GM12878 (cell line): ENCODE data around the gene MARCHF9. TPM values are rescaled to one million over a fixed set of nuclear protein-coding genes. Genes with fewer than 3 reads are reported as not detected.

Experiments
- ATAC-seq: fragments of 200-7000 bp; cut with Tn5 transposase; 3 replicates; pipeline ENCODE4 v1.9.1; 2020; ENCODE audit warnings: mild to moderate bottlenecking, moderate library complexity
- BruUV-seq: library from RNA; stranded (reverse); fragments of 400-500 nt; replicated peaks from 2 replicates; lab custom pipeline; 2021; lab: Mats Ljungman, UMichigan
- CTCF ChIA-PET: fragments of 300-600 bp; sonication (Branson Sonifier 250); formaldehyde crosslinking; extraction: SDS; loops from one replicate; lab custom pipeline; 2021; ENCODE audit warnings: inconsistent platforms; lab: Yijun Ruan, JAX
- POLR2A ChIA-PET: fragments of 350-600 bp; formaldehyde crosslinking; extraction: SDS; loops from one replicate; lab custom pipeline; 2021; ENCODE audit warnings: inconsistent platforms; lab: Charles Lee
- RAD21 ChIA-PET: fragments of 300-600 bp; sonication (Branson Sonifier 250); formaldehyde crosslinking; loops from one replicate; lab custom pipeline; 2023; ENCODE audit warnings: antibody characterized with exemption; ENCODE audit not compliant: unreplicated experiment; lab: Charles Lee
- SMC1A ChIA-PET: fragments of 300-600 bp; sonication (Branson Sonifier 250); formaldehyde crosslinking; loops from one replicate; lab custom pipeline; 2023; ENCODE audit not compliant: unreplicated experiment, uncharacterized antibody; lab: Charles Lee
- DNase-seq: peaks from one replicate; pipeline ENCODE4 v3.0.0-alpha.2; 2011; ENCODE audit warnings: low read depth, low spot score
- FAIRE-seq: peaks from 3 replicates; lab custom pipeline; 2011; peaks lifted over from hg19 to GRCh38; lab: Jason Lieb, UNC
- H2AFZ ChIP-seq: 2 replicates; pipeline ENCODE4 v1.6.0; 2011; ENCODE audit warnings: low read depth, low read length, control low read depth; ENCODE audit not compliant: control insufficient read depth
- H3K27ac ChIP-seq: 2 replicates; pipeline ENCODE4 v1.5.1; 2011; ENCODE audit warnings: control low read depth; ENCODE audit not compliant: control insufficient read depth, insufficient read depth
- H3K27me3 ChIP-seq, 2 experiments: replicated peaks in 1 of 2; 2 replicates each; pipeline versions ENCODE4 v1.6.0 to v1.6.1; 2011; ENCODE audit warnings: low read length in 1 of 2; ENCODE audit not compliant: control insufficient read depth in 2 of 2, insufficient read depth in 2 of 2
- H3K36me3 ChIP-seq, 2 experiments: 2 replicates each; pipeline ENCODE4 v1.5.1; 2011; ENCODE audit warnings: low read length in 1 of 2; ENCODE audit not compliant: control insufficient read depth in 2 of 2, insufficient read depth in 2 of 2
- H3K4me1 ChIP-seq: 2 replicates; pipeline ENCODE4 v1.6.1; 2011; ENCODE audit warnings: mild to moderate bottlenecking, low read length, moderate library complexity, mixed read lengths; ENCODE audit not compliant: control insufficient read depth, insufficient read depth
- H3K4me2 ChIP-seq: 2 replicates; pipeline ENCODE4 v1.6.0; 2011; ENCODE audit warnings: control low read depth; ENCODE audit not compliant: control insufficient read depth, insufficient read depth
- H3K4me3 ChIP-seq: fragments of 200-600 bp; sonication (generic); 2 replicates; pipeline ENCODE4 v1.5.1; 2016
- H3K79me2 ChIP-seq: 2 replicates; pipeline ENCODE4 v1.6.0; 2011; ENCODE audit warnings: low read length; ENCODE audit not compliant: control insufficient read depth, insufficient read depth
- H3K9ac ChIP-seq: 2 replicates; pipeline ENCODE4 v1.8.0; 2011; ENCODE audit warnings: low read length, control low read depth, mixed read lengths; ENCODE audit not compliant: control insufficient read depth, insufficient read depth
- H3K9me3 ChIP-seq: replicated peaks from 3 replicates; pipeline ENCODE4 v1.5.1; 2011; ENCODE audit warnings: mild to moderate bottlenecking, low read length; ENCODE audit not compliant: control insufficient read depth, insufficient read depth
- H4K20me1 ChIP-seq: 2 replicates; pipeline ENCODE4 v1.6.0; 2011; ENCODE audit not compliant: control insufficient read depth, insufficient read depth
- ATF7 ChIP-seq: fragments of 450-650 bp; IDR thresholded peaks from 2 replicates; pipeline ENCODE4 v1.6.1; 2016; ENCODE audit warnings: low read depth, mild to moderate bottlenecking
- ETV6 ChIP-seq, 2 experiments: fragments of 450-650 bp in 1 of 2; IDR thresholded peaks in 1 of 2; conservative IDR thresholded peaks in 1 of 2; 2 replicates each; pipeline ENCODE4 v1.6.1; 2014; ENCODE audit warnings: antibody characterized with exemption in 1 of 2, borderline replicate concordance in 1 of 2, low read depth in 1 of 2, mild to moderate bottlenecking in 1 of 2, moderate library complexity in 1 of 2
- LARP7 ChIP-seq: fragments of 450-650 bp; IDR thresholded peaks from 2 replicates; pipeline ENCODE4 v1.6.1; 2017; ENCODE audit warnings: mild to moderate bottlenecking
- WGBS: methylation state at CpG from one replicate; pipeline ENCODE4 v1.1.6; 2016; ENCODE audit warnings: low lambda C conversion rate; ENCODE audit not compliant: insufficient replicate concordance, insufficient coverage; ENCODE audit errors: missing lambda C conversion rate; 5-methylcytosine and 5-hydroxymethylcytosine counted together
- in situ Hi-C: fragments of 300-500 bp; cut with MboI; formaldehyde crosslinking; loops from 9 replicates; pipeline ENCODE4 v1.14.3; 2018; ENCODE audit warnings: mixed read lengths
- intact Hi-C: fragments of 100-400 bp; cut with micrococcal nuclease; formaldehyde crosslinking; loops from one replicate; pipeline ENCODE4 v1.14.2; 2022; ENCODE audit not compliant: unreplicated experiment
- polyA plus RNA-seq, 11 experiments: library from polyadenylated mRNA; depleted of rRNA in 4 of 11; unstranded in 6 of 11; stranded (reverse) in 5 of 11; fragments of >200 nt; fragmentation: Nextera tagmentation in 4 of 11; fragmentation: Illumina TruSeq in 1 of 11; extraction: Ambion mirVana in 4 of 11; extraction: Trizol in 1 of 11; gene quantifications; 1 replicate in 1 of 11; 2 replicates in 10 of 11; pipeline versions ENCODE4 v1.2.1 to v1.2.3, GENCODE V29; 2011 to 2016; ENCODE audit warnings: inconsistent platforms in 2 of 11, missing spikeins in 2 of 11, low read depth in 1 of 11
- total RNA-seq, 4 experiments: library from RNA; depleted of rRNA in 3 of 4; stranded (reverse); fragments of >200 nt in 3 of 4; fragmentation: Illumina TruSeq in 1 of 4; extraction: Trizol in 1 of 4; gene quantifications; 2 replicates each; pipeline versions ENCODE4 v1.2.1 to v1.2.3, GENCODE V29; 2013 to 2021

MARCHF9 gene
- total and polyA plus RNA-seq, 10 of the 15 experiments (the other 5 are each of a cell fraction or from before 2014, with no cell fraction given), result 2.4 to 29.3 (median 13.0) TPM

- no TSS peak for BruUV-seq
- CTCF ChIA-PET, result interaction anchor here (0.8 to 3.8 kb wide), 20 partner anchors 9 to 282 kb away, joined by 3 to 22 read pairs (median 4); partner anchors contain the start of genes GLI1 and OS9
- RAD21 ChIA-PET, result interaction anchor here (0.6 to 2.4 kb wide), 9 partner anchors 9 to 283 kb away, joined by 3 to 13 read pairs (median 5); partner anchors contain the start of genes CDK4 and OS9
- DNase-seq (no peak), FAIRE-seq (no peak), ATAC-seq (no peak; the same call in 2 of the 3 replicates)
- Histone ChIP-seq H3K9ac (peak overlapping the region; percentile 55), H3K79me2 (peaks cover 25% of the 10 kb centered on the region), H3K27ac (peak overlapping the region; percentile 57), H3K4me3 (peak overlapping the region; percentile 92), H3K4me2 (peak overlapping the region; percentile 64), H2AFZ (peak overlapping the region; percentile 38; the same call in 1 of the 2 replicates), H3K4me1 (peaks cover 23% of the 10 kb centered on the region), H3K27me3 (no peaks in the 10 kb centered on the region), H4K20me1 (no peaks in the 10 kb centered on the region), H3K9me3 (no peaks in the 10 kb centered on the region), H3K36me3 (no peaks in the 10 kb centered on the region; a peak in 1 of 4 replicates)
- SMC1A ChIA-PET, result interaction anchor here (0.5 to 2.1 kb wide), 14 partner anchors 9 to 283 kb away, joined by 3 to 16 read pairs (median 4); partner anchors contain the start of gene OS9
- peak; percentile 8 for TF ChIP-seq ATF7
- no peak for TF ChIP-seq LARP7
- no peak for TF ChIP-seq ETV6 (conservative IDR thresholded peaks at IDR 0.05 in 1 of 2, IDR thresholded peaks at IDR 0.05 in 1 of 2; ENCODE audit: borderline replicate concordance in 1 of 2, low read depth in 1 of 2)
- in situ Hi-C loops, result no loop called here
- 0% methylated on average over 1 of the region's 1 CpG for WGBS
- POLR2A ChIA-PET, result interaction anchor here (0.5 to 2.2 kb wide), 5 partner anchors 9 to 31 kb away, joined by 3 to 18 read pairs (median 3); partner anchors contain the start of genes CDK4, EEF1AKMT3 and METTL1
- intact Hi-C loops, result loop anchor here (2.0 kb wide), 1 partner anchor 47 kb away; the partner anchor contains the start of gene OS9
Measured at GRCh38 chr12:57741413-57741789, 13.5 kb upstream of the MARCHF9 start.
